Liver (tissue), 9 donors: ENCODE data around the gene PSME2. TPM values are rescaled to one million over a fixed set of nuclear protein-coding genes. Genes with fewer than 3 reads are reported as not detected.

Experiments
- DNase-seq: peaks from one replicate; pipeline ENCODE4 v3.0.0-alpha.2; 2017; ENCODE audit warnings: low spot score
- H3K27ac ChIP-seq, 2 donors: one replicate each; pipeline ENCODE4 v1.7.0; 2013; ENCODE audit warnings: inconsistent platforms in 2 of 2, low read length in 2 of 2, control low read depth in 1 of 2, low read depth in 1 of 2, mild to moderate bottlenecking in 1 of 2
- H3K27me3 ChIP-seq, 4 donors: one replicate each; pipeline versions ENCODE4 v1.6.1 to v1.7.0; 2013; ENCODE audit warnings: low read length in 3 of 4, inconsistent platforms in 1 of 4, mild to moderate bottlenecking in 1 of 4, moderate library complexity in 1 of 4; ENCODE audit not compliant: control insufficient read depth in 4 of 4, insufficient read depth in 4 of 4
- H3K36me3 ChIP-seq, 4 donors: one replicate each; pipeline versions ENCODE4 v1.6.1 to v1.7.0; 2013; ENCODE audit warnings: low read length in 3 of 4, mild to moderate bottlenecking in 3 of 4, low read depth in 1 of 4, moderate library complexity in 1 of 4; ENCODE audit not compliant: control insufficient read depth in 4 of 4, insufficient read depth in 3 of 4
- H3K4me1 ChIP-seq, 4 donors: one replicate each; pipeline versions ENCODE4 v1.6.1 to v1.7.0; 2013; ENCODE audit warnings: low read length in 3 of 4, mild to moderate bottlenecking in 3 of 4, moderate library complexity in 1 of 4; ENCODE audit not compliant: control insufficient read depth in 4 of 4, insufficient read depth in 4 of 4
- H3K4me3 ChIP-seq, 3 donors: one replicate each; pipeline versions ENCODE4 v1.6.1 to v1.7.0; 2013; ENCODE audit warnings: low read length in 3 of 3, control low read depth in 1 of 3, low read depth in 1 of 3, mild to moderate bottlenecking in 1 of 3
- H3K9ac ChIP-seq, 2 donors: one replicate each; pipeline ENCODE4 v1.7.0; 2013; ENCODE audit warnings: low read length in 2 of 2, mild to moderate bottlenecking in 2 of 2, moderate library complexity in 2 of 2, control low read depth in 1 of 2, low read depth in 1 of 2
- H3K9me3 ChIP-seq, 4 donors: one replicate each; pipeline versions ENCODE4 v1.6.1 to v1.7.0; 2013; ENCODE audit warnings: low read length in 3 of 4; ENCODE audit not compliant: control insufficient read depth in 4 of 4
- EGR1 ChIP-seq, 2 donors: IDR thresholded peaks; 2 replicates each; pipeline ENCODE4 v1.6.1; 2016 to 2018; ENCODE audit warnings: antibody characterized with exemption in 2 of 2, low read depth in 2 of 2
- FOXA1 ChIP-seq: IDR thresholded peaks from 2 replicates; pipeline ENCODE4 v1.6.1; 2016; ENCODE audit warnings: antibody characterized with exemption
- FOXA2 ChIP-seq: IDR thresholded peaks from 2 replicates; pipeline ENCODE4 v1.6.1; 2016; ENCODE audit warnings: antibody characterized with exemption
- GABPA ChIP-seq, 2 donors: IDR thresholded peaks in 1 of 2; conservative IDR thresholded peaks in 1 of 2; 2 replicates each; pipeline ENCODE4 v1.6.1; 2016; ENCODE audit warnings: antibody characterized with exemption in 2 of 2, mild to moderate bottlenecking in 1 of 2, moderate library complexity in 1 of 2
- HNF4A ChIP-seq, 2 donors: conservative IDR thresholded peaks; 2 replicates each; pipeline ENCODE4 v1.6.1; 2016; ENCODE audit warnings: antibody characterized with exemption in 2 of 2, mild to moderate bottlenecking in 2 of 2
- HNF4G ChIP-seq: IDR thresholded peaks from 2 replicates; pipeline ENCODE4 v1.6.1; 2016; ENCODE audit warnings: antibody characterized with exemption
- JUND ChIP-seq, 2 donors: IDR thresholded peaks; 2 replicates each; pipeline ENCODE4 v1.6.1; 2016; ENCODE audit warnings: antibody characterized with exemption in 2 of 2
- NR2F2 ChIP-seq: IDR thresholded peaks from 2 replicates; pipeline ENCODE4 v1.6.1; 2016; ENCODE audit warnings: antibody characterized with exemption
- RAD21 ChIP-seq, 2 donors: IDR thresholded peaks; 2 replicates each; pipeline ENCODE4 v1.6.1; 2016; ENCODE audit warnings: antibody characterized with exemption in 2 of 2, mild to moderate bottlenecking in 2 of 2
- RXRA ChIP-seq, 2 donors: IDR thresholded peaks; 2 replicates each; pipeline ENCODE4 v1.6.1; 2017 to 2018; ENCODE audit warnings: antibody characterized with exemption in 2 of 2, mild to moderate bottlenecking in 1 of 2
- SP1 ChIP-seq: IDR thresholded peaks from 2 replicates; pipeline ENCODE4 v1.6.1; 2018; ENCODE audit warnings: antibody characterized with exemption, mild to moderate bottlenecking
- TAF1 ChIP-seq: conservative IDR thresholded peaks from 2 replicates; pipeline ENCODE4 v1.6.1; 2016; ENCODE audit warnings: antibody characterized with exemption, mild to moderate bottlenecking
- ZBTB33 ChIP-seq: IDR thresholded peaks from 2 replicates; pipeline ENCODE4 v1.6.1; 2016; ENCODE audit warnings: antibody characterized with exemption
- WGBS: extraction: QIAGEN DNeasy Blood & Tissue Kit; methylation state at CpG from one replicate; pipeline ENCODE4 v1.1.7; 2013; 5-methylcytosine and 5-hydroxymethylcytosine counted together
- polyA plus RNA-seq, 2 donors: library from polyadenylated mRNA; stranded (reverse) in 1 of 2; unstranded in 1 of 2; fragments of 200-250 nt in 1 of 2; fragments of >200 nt in 1 of 2; fragmentation: Nextera tagmentation in 1 of 2; extraction: Ambion mirVana in 1 of 2; gene quantifications; one replicate each; pipeline versions ENCODE4 v1.2.1 to v1.2.3, GENCODE V29; 2013 to 2015
- total RNA-seq, 2 donors: library from RNA; depleted of rRNA; stranded (reverse); fragments of >200 nt; gene quantifications; one replicate each; pipeline ENCODE4 v1.2.3, GENCODE V29; 2014
- TF ChIP-seq, protein P1 (sequence below): IDR thresholded peaks from 2 replicates; pipeline ENCODE4 v1.6.1; 2016; ENCODE audit warnings: antibody characterized with exemption, mild to moderate bottlenecking
- TF ChIP-seq, protein P2 (sequence below): IDR thresholded peaks from 2 replicates; pipeline ENCODE4 v1.6.1; 2016; ENCODE audit warnings: antibody characterized with exemption
- TF ChIP-seq, protein P3 (sequence below): IDR thresholded peaks from 2 replicates; pipeline ENCODE4 v1.6.1; 2016; ENCODE audit warnings: antibody characterized with exemption
- donor health status: healthy.
- donor health status: healthy.
- donor health status: healthy.
- donor health status: healthy.
- donor health status: healthy.

PSME2 gene
- total and polyA plus RNA-seq, 4 donors: 56.9 to 247 (median 92.7) TPM

GRCh38 chr14:24187539-24187915 is 41.1 kb upstream of the PSME2 start:
- Histone ChIP-seq H3K9me3 (no peaks in the 10 kb centered on the region), H3K27ac (no peak overlapping the region), H3K4me1 (peaks cover 5 to 19% (median 10%) of the 10 kb centered on the region in 4 donors), H3K4me3 (peak overlapping the region in 1 of 3 donors; percentile 85), H3K27me3 (no peaks in the 10 kb centered on the region), H3K36me3 (peaks cover 10 to 49% (median 19%) of the 10 kb centered on the region in 4 donors), H3K9ac (no peak overlapping the region)
- TF ChIP-seq SP1 (no peak), FOXA2 (no peak), HNF4G (no peak), FOXA1 (no peak), HNF4A (conservative IDR thresholded peaks at IDR 0.05) (no peak), RAD21 (IDR thresholded peaks at IDR 0.05) (no peak), ZBTB33 (no peak)
- TF ChIP-seq, protein P1, sequence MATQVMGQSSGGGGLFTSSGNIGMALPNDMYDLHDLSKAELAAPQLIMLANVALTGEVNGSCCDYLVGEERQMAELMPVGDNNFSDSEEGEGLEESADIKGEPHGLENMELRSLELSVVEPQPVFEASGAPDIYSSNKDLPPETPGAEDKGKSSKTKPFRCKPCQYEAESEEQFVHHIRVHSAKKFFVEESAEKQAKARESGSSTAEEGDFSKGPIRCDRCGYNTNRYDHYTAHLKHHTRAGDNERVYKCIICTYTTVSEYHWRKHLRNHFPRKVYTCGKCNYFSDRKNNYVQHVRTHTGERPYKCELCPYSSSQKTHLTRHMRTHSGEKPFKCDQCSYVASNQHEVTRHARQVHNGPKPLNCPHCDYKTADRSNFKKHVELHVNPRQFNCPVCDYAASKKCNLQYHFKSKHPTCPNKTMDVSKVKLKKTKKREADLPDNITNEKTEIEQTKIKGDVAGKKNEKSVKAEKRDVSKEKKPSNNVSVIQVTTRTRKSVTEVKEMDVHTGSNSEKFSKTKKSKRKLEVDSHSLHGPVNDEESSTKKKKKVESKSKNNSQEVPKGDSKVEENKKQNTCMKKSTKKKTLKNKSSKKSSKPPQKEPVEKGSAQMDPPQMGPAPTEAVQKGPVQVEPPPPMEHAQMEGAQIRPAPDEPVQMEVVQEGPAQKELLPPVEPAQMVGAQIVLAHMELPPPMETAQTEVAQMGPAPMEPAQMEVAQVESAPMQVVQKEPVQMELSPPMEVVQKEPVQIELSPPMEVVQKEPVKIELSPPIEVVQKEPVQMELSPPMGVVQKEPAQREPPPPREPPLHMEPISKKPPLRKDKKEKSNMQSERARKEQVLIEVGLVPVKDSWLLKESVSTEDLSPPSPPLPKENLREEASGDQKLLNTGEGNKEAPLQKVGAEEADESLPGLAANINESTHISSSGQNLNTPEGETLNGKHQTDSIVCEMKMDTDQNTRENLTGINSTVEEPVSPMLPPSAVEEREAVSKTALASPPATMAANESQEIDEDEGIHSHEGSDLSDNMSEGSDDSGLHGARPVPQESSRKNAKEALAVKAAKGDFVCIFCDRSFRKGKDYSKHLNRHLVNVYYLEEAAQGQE: no peak
- TF ChIP-seq, protein P2, sequence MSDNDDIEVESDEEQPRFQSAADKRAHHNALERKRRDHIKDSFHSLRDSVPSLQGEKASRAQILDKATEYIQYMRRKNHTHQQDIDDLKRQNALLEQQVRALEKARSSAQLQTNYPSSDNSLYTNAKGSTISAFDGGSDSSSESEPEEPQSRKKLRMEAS: no peak
- DNase-seq: no peak
- 87% methylated on average over 2 of the region's 2 CpGs for WGBS

GRCh38 chr14:24186831-24187538 is 40.6 kb upstream of the PSME2 start:
- 95% methylated on average over 10 of the region's 10 CpGs for WGBS

More at GRCh38 chr14:24186831-24187538, 40.6 kb upstream of the PSME2 start:
- H3K27me3 ChIP-seq: no peaks in the 10 kb centered on the region
- H3K4me1 ChIP-seq: peaks cover 5 to 19% (median 10%) of the 10 kb centered on the region in 4 donors
- peaks cover 10 to 50% (median 19%) of the 10 kb centered on the region in 4 donors for H3K36me3 ChIP-seq
- no peak for DNase-seq
- H3K9ac ChIP-seq: no peak overlapping the region
- H3K27ac ChIP-seq: no peak overlapping the region
- no peaks in the 10 kb centered on the region for H3K9me3 ChIP-seq
- no peak for TF ChIP-seq TAF1
- TF ChIP-seq RXRA (IDR thresholded peaks at IDR 0.05): no peak
- no peak for TF ChIP-seq FOXA1
- no peak for TF ChIP-seq HNF4G
- TF ChIP-seq, protein P1: no peak
- TF ChIP-seq, protein P2: no peak
- no peak for TF ChIP-seq SP1
- no peak for TF ChIP-seq ZBTB33
- no peak for TF ChIP-seq NR2F2
- no peak for TF ChIP-seq EGR1 (IDR thresholded peaks at IDR 0.05; ENCODE audit: low read depth in 2 of 2)
- TF ChIP-seq, protein P3, sequence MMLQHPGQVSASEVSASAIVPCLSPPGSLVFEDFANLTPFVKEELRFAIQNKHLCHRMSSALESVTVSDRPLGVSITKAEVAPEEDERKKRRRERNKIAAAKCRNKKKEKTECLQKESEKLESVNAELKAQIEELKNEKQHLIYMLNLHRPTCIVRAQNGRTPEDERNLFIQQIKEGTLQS: no peak
- TF ChIP-seq FOXA2: no peak
- TF ChIP-seq GABPA (IDR thresholded peaks at IDR 0.05 in 1 of 2, conservative IDR thresholded peaks at IDR 0.05 in 1 of 2): no peak
- TF ChIP-seq JUND (IDR thresholded peaks at IDR 0.05): no peak
- no peak for TF ChIP-seq RAD21 (IDR thresholded peaks at IDR 0.05)
- H3K4me3 ChIP-seq: no peak overlapping the region
